Measurements from ENCODE around the gene CCDC178. TPM values are rescaled to one million over a fixed set of nuclear protein-coding genes. Genes with fewer than 3 reads are reported as not detected.

The CCDC178 gene
- total RNA-seq, 1 experiment from 2014 or later: not detected

- no peak for TF ChIP-seq EZH2 (IDR thresholded peaks at IDR 0.05; ENCODE audit: low read depth)
- TF ChIP-seq CTCF (conservative IDR thresholded peaks at IDR 0.05): no peak
- Histone ChIP-seq H3K9me2 (ENCODE audit: insufficient read depth) (no peaks in the 10 kb centered on the region), H3K4me2 (no peak overlapping the region), H3K9me3 (ENCODE audit: insufficient read depth, low read depth) (no peaks in the 10 kb centered on the region), H3K27me3 (ENCODE audit: insufficient read depth, low read depth) (no peaks in the 10 kb centered on the region), H3K4me1 (replicated peaks; ENCODE audit: insufficient read depth) (no peaks in the 10 kb centered on the region), H3K27ac (no peak overlapping the region), H2AFZ (no peak overlapping the region), H3K36me3 (ENCODE audit: low read depth) (no peaks in the 10 kb centered on the region), H3K79me2 (ENCODE audit: low read depth) (no peaks in the 10 kb centered on the region), H4K20me1 (ENCODE audit: insufficient read depth) (no peaks in the 10 kb centered on the region), H3K4me3 (no peak overlapping the region), H3F3A (ENCODE audit: insufficient read depth, low read depth) (no peaks in the 10 kb centered on the region)
- intact Hi-C loops (cut with micrococcal nuclease; ENCODE audit: unreplicated experiment): no loop called here
- POLR2A ChIA-PET (ENCODE audit: unreplicated experiment): no interaction called here
- no TSS peak for BruUV-seq (replicated peaks)
- no peak for DNase-seq
- CTCF ChIA-PET: no interaction called here
Measured at GRCh38 chr18:33427549-33427948, 13.0 kb downstream of the CCDC178 start.

GRCh38 chr18:33424266-33424946 is 16.1 kb downstream of the CCDC178 start:
- TF ChIP-seq CTCF (conservative IDR thresholded peaks at IDR 0.05): no peak
- TF ChIP-seq EZH2 (IDR thresholded peaks at IDR 0.05; ENCODE audit: low read depth): no peak
- H4K20me1 ChIP-seq (ENCODE audit: insufficient read depth): no peaks in the 10 kb centered on the region
- no peak for DNase-seq
- BruUV-seq (replicated peaks): no TSS peak
- intact Hi-C loops (cut with micrococcal nuclease; ENCODE audit: unreplicated experiment): no loop called here
- no peak overlapping the region for H2AFZ ChIP-seq
- ChIA-PET CTCF (no interaction called here), POLR2A (ENCODE audit: unreplicated experiment) (no interaction called here)
- no peaks in the 10 kb centered on the region for H3K4me1 ChIP-seq (replicated peaks; ENCODE audit: insufficient read depth)
- no peaks in the 10 kb centered on the region for H3K9me3 ChIP-seq (ENCODE audit: insufficient read depth, low read depth)
- no peaks in the 10 kb centered on the region for H3K27me3 ChIP-seq (ENCODE audit: insufficient read depth, low read depth)
- H3K4me2 ChIP-seq: no peak overlapping the region
- no peak overlapping the region for H3K4me3 ChIP-seq
- no peaks in the 10 kb centered on the region for H3K79me2 ChIP-seq (ENCODE audit: low read depth)
- H3K27ac ChIP-seq: no peak overlapping the region
- H3K36me3 ChIP-seq (ENCODE audit: low read depth): no peaks in the 10 kb centered on the region
- no peaks in the 10 kb centered on the region for H3F3A ChIP-seq (ENCODE audit: insufficient read depth, low read depth)
- H3K9me2 ChIP-seq (ENCODE audit: insufficient read depth): no peaks in the 10 kb centered on the region

- no peaks in the 10 kb centered on the region for H3F3A ChIP-seq (ENCODE audit: insufficient read depth, low read depth)
- no peak overlapping the region for H2AFZ ChIP-seq
- no peak for DNase-seq
- no peaks in the 10 kb centered on the region for H3K9me3 ChIP-seq (ENCODE audit: insufficient read depth, low read depth)
- no peaks in the 10 kb centered on the region for H3K36me3 ChIP-seq (ENCODE audit: low read depth)
- H4K20me1 ChIP-seq (ENCODE audit: insufficient read depth): no peaks in the 10 kb centered on the region
- no peaks in the 10 kb centered on the region for H3K27me3 ChIP-seq (ENCODE audit: insufficient read depth, low read depth)
- intact Hi-C loops (cut with micrococcal nuclease; ENCODE audit: unreplicated experiment): no loop called here
- TF ChIP-seq CTCF (conservative IDR thresholded peaks at IDR 0.05): no peak
- TF ChIP-seq EZH2 (IDR thresholded peaks at IDR 0.05; ENCODE audit: low read depth): no peak
- H3K79me2 ChIP-seq (ENCODE audit: low read depth): no peaks in the 10 kb centered on the region
- ChIA-PET POLR2A (ENCODE audit: unreplicated experiment) (no interaction called here), CTCF (no interaction called here)
- no TSS peak for BruUV-seq (replicated peaks)
- no peak overlapping the region for H3K27ac ChIP-seq
- no peak overlapping the region for H3K4me3 ChIP-seq
- no peaks in the 10 kb centered on the region for H3K4me1 ChIP-seq (replicated peaks; ENCODE audit: insufficient read depth)
- no peak overlapping the region for H3K4me2 ChIP-seq
- no peaks in the 10 kb centered on the region for H3K9me2 ChIP-seq (ENCODE audit: insufficient read depth)
Measured at GRCh38 chr18:33421225-33421624, 19.3 kb downstream of the CCDC178 start.

Data from PC-9 (cell line).